Astrocyte (in vitro differentiated cells and primary cell): ENCODE measurements around the gene EML1. TPM values are rescaled to one million over a fixed set of nuclear protein-coding genes. Genes with fewer than 3 reads are reported as not detected.

Experiments
- DNase-seq: peaks from one replicate; pipeline ENCODE4 v3.0.0-alpha.2; 2010; ENCODE audit warnings: low read depth
- FAIRE-seq: peaks from 2 replicates; lab custom pipeline; 2011; peaks lifted over from hg19 to GRCh38; lab: Jason Lieb, UNC
- H2AFZ ChIP-seq: 2 replicates; pipeline ENCODE4 v1.6.0; 2012; ENCODE audit warnings: low read depth, low read length, inconsistent platforms
- H3K27ac ChIP-seq: 2 replicates; pipeline ENCODE4 v1.5.1; 2011; ENCODE audit warnings: low read depth, low read length, inconsistent platforms
- H3K27me3 ChIP-seq: 2 replicates; pipeline ENCODE4 v1.6.0; 2011; ENCODE audit warnings: low read length, inconsistent platforms; ENCODE audit not compliant: insufficient read depth
- H3K36me3 ChIP-seq: 2 replicates; pipeline ENCODE4 v1.5.1; 2011; ENCODE audit warnings: low read length, inconsistent platforms; ENCODE audit not compliant: insufficient read depth
- H3K4me1 ChIP-seq: 2 replicates; pipeline ENCODE4 v1.5.1; 2011; ENCODE audit warnings: low read length, inconsistent platforms; ENCODE audit not compliant: insufficient read depth
- H3K4me2 ChIP-seq: 2 replicates; pipeline ENCODE4 v1.6.0; 2012; ENCODE audit warnings: low read length, inconsistent platforms
- H3K4me3 ChIP-seq: 2 replicates; pipeline ENCODE4 v1.5.1; 2011; ENCODE audit warnings: low read depth, mild to moderate bottlenecking, low read length, inconsistent platforms; ENCODE audit not compliant: insufficient read depth
- H3K79me2 ChIP-seq: 2 replicates; pipeline ENCODE4 v1.6.0; 2012; ENCODE audit warnings: mild to moderate bottlenecking, low read length, inconsistent platforms; ENCODE audit not compliant: insufficient read depth
- H3K9ac ChIP-seq: 2 replicates; pipeline ENCODE4 v1.6.0; 2012; ENCODE audit warnings: mild to moderate bottlenecking, low read length, inconsistent platforms
- H3K9me3 ChIP-seq: 2 replicates; pipeline ENCODE4 v1.5.1; 2012; ENCODE audit warnings: low read depth, mild to moderate bottlenecking, low read length, inconsistent platforms; ENCODE audit not compliant: insufficient read depth
- H4K20me1 ChIP-seq: 2 replicates; pipeline ENCODE4 v1.6.0; 2012; ENCODE audit warnings: low read length, inconsistent platforms; ENCODE audit not compliant: insufficient read depth
- H3K27ac Mint-ChIP-seq: one replicate; pipeline ENCODE4 v1.8.0; 2021; ENCODE audit warnings: mild to moderate bottlenecking, mixed read lengths; ENCODE audit not compliant: unreplicated experiment
- H3K27me3 Mint-ChIP-seq: one replicate; pipeline ENCODE4 v1.8.0; 2021; ENCODE audit warnings: low read depth, mixed read lengths; ENCODE audit not compliant: unreplicated experiment
- H3K36me3 Mint-ChIP-seq: one replicate; pipeline ENCODE4 v1.8.0; 2021; ENCODE audit warnings: low read depth, mixed read lengths; ENCODE audit not compliant: unreplicated experiment
- H3K4me1 Mint-ChIP-seq: one replicate; pipeline ENCODE4 v1.8.0; 2021; ENCODE audit warnings: low read depth, mixed read lengths; ENCODE audit not compliant: unreplicated experiment
- H3K4me3 Mint-ChIP-seq: one replicate; pipeline ENCODE4 v1.8.0; 2021; ENCODE audit warnings: mild to moderate bottlenecking, moderate library complexity, mixed read lengths; ENCODE audit not compliant: unreplicated experiment
- H3K9me3 Mint-ChIP-seq: one replicate; pipeline ENCODE4 v1.8.0; 2021; ENCODE audit warnings: mild to moderate bottlenecking, mixed read lengths; ENCODE audit not compliant: unreplicated experiment
- EZH2 ChIP-seq: IDR thresholded peaks from 2 replicates; pipeline ENCODE4 v1.6.1; 2012; ENCODE audit warnings: mild to moderate bottlenecking, low read length, inconsistent platforms; ENCODE audit not compliant: insufficient read depth
- total RNA-seq: library from RNA; stranded (reverse); gene quantifications from 2 replicates; pipeline ENCODE4 v1.2.1, GENCODE V29; 2021
- TF ChIP-seq, protein P1 (sequence below): IDR thresholded peaks from 2 replicates; pipeline ENCODE4 v1.5.1; 2011; ENCODE audit warnings: low read depth, mild to moderate bottlenecking, inconsistent platforms, low read length, moderate library complexity; ENCODE audit not compliant: insufficient read depth

Gene EML1
- total RNA-seq, 1 donor from 2014 or later, result 17.1 TPM

DNA sequence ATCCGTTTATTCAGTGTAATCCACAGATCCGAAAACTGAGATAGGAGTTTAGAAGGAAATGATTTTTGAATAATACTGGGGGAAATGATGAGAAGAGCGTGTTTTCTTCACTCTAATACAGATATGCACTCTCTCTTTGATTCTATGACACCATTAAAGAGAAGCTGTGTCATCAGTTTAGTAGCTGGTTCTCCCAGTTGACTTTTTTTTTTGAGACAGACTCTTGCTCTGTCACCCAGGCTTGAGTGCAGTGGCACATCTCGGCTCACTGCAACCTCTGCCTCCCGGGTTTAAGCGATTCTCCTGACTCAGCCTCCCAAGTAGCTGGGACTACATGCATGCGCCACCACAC lies 48.4 kb upstream of the EML1 start:
- no peaks in the 10 kb centered on the region for H3K36me3 Mint-ChIP-seq
- no peak for TF ChIP-seq EZH2
- TF ChIP-seq, protein P1, sequence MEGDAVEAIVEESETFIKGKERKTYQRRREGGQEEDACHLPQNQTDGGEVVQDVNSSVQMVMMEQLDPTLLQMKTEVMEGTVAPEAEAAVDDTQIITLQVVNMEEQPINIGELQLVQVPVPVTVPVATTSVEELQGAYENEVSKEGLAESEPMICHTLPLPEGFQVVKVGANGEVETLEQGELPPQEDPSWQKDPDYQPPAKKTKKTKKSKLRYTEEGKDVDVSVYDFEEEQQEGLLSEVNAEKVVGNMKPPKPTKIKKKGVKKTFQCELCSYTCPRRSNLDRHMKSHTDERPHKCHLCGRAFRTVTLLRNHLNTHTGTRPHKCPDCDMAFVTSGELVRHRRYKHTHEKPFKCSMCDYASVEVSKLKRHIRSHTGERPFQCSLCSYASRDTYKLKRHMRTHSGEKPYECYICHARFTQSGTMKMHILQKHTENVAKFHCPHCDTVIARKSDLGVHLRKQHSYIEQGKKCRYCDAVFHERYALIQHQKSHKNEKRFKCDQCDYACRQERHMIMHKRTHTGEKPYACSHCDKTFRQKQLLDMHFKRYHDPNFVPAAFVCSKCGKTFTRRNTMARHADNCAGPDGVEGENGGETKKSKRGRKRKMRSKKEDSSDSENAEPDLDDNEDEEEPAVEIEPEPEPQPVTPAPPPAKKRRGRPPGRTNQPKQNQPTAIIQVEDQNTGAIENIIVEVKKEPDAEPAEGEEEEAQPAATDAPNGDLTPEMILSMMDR, result no peak
- no peak overlapping the region for H3K4me3 Mint-ChIP-seq
- peak overlapping the region; percentile 73 for H3K4me2 ChIP-seq
- H3K27ac Mint-ChIP-seq, result peak overlapping the region; percentile 84
- H3K27me3 Mint-ChIP-seq, result peaks cover 33% of the 10 kb centered on the region
- H3K4me1 ChIP-seq, result peaks cover 33% of the 10 kb centered on the region
- H3K4me1 Mint-ChIP-seq, result peaks cover 14% of the 10 kb centered on the region
- no peaks in the 10 kb centered on the region for H3K9me3 Mint-ChIP-seq
- no peak overlapping the region for H3K4me3 ChIP-seq
- no peak overlapping the region for H2AFZ ChIP-seq
- H3K27me3 ChIP-seq, result no peaks in the 10 kb centered on the region
- FAIRE-seq (no peak), DNase-seq (no peak)
- peak overlapping the region; percentile 79 for H3K9ac ChIP-seq
- no peaks in the 10 kb centered on the region for H4K20me1 ChIP-seq
- no peaks in the 10 kb centered on the region for H3K9me3 ChIP-seq
- H3K79me2 ChIP-seq, result peaks cover 6% of the 10 kb centered on the region
- H3K36me3 ChIP-seq, result no peaks in the 10 kb centered on the region
- peak overlapping the region; percentile 94 for H3K27ac ChIP-seq

DNA sequence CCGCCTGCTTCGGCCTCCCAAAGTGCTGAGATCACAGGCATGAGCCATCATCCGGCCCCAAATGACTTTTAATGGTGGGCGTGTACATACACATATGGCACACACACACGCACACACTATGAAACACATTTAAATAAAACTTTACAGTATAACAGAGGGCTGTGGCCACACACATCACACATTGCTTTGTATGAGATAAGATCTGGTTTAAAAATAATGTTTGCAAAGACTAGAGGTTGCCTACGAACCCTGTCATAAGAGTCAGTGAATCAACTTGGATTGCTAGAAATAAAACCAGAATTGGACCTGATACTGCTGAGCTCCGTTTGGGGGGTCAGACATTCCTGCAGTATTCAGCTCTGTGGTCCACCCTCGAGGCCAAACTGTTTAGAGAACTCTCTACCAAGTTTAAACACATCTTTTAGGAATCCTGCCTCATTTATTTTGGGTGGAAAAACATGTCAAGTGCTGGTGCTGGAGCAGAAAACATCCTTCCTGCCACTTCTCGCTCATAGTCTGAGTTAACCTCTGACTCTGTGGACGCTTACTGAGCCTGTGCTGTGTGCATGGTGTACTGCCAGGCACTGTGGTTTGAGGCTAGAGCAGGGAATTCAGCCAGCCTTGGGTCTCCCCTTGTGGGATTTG lies 47.8 kb upstream of the EML1 start:
- Histone ChIP-seq H3K4me1 (peaks cover 37% of the 10 kb centered on the region), H4K20me1 (no peaks in the 10 kb centered on the region), H3K4me2 (peak overlapping the region; percentile 73), H2AFZ (no peak overlapping the region), H3K79me2 (peaks cover 6% of the 10 kb centered on the region), H3K9ac (peak overlapping the region; percentile 79), H3K27me3 (no peaks in the 10 kb centered on the region), H3K4me3 (no peak overlapping the region), H3K27ac (peak overlapping the region; percentile 94), H3K36me3 (no peaks in the 10 kb centered on the region), H3K9me3 (no peaks in the 10 kb centered on the region)
- no peak for TF ChIP-seq EZH2
- TF ChIP-seq, protein P1, result no peak
- Mint-ChIP-seq H3K27ac (peak overlapping the region; percentile 84), H3K4me3 (no peak overlapping the region), H3K4me1 (peaks cover 14% of the 10 kb centered on the region), H3K9me3 (no peaks in the 10 kb centered on the region), H3K27me3 (peaks cover 35% of the 10 kb centered on the region), H3K36me3 (no peaks in the 10 kb centered on the region)
- DNase-seq (peak; percentile 95), FAIRE-seq (no peak)

DNA sequence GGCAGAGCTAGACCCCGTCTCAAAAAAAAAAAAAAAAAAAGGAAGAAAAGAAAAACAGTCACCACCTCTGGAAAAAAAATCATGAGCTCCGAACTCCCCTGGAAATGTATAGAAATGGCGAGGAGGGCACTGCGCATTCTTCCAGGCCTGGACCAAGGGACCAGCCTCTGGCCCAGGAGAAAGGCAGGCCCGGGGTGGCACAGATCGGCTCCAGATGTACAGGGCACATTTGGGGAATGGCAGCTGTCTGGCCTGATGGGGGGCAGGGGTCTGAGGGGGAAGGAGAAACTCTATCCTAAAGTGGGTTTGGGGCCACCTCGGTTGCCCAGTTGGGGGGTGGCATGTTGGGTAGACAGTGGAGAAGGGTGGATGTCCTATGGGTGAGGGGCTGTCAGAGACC lies 46.0 kb upstream of the EML1 start:
- Histone ChIP-seq H3K4me1 (peaks cover 49% of the 10 kb centered on the region), H2AFZ (no peak overlapping the region), H3K79me2 (no peaks in the 10 kb centered on the region), H3K27ac (no peak overlapping the region), H3K36me3 (no peaks in the 10 kb centered on the region), H3K9ac (no peak overlapping the region), H3K9me3 (no peaks in the 10 kb centered on the region), H3K4me3 (no peak overlapping the region), H3K27me3 (no peaks in the 10 kb centered on the region), H4K20me1 (no peaks in the 10 kb centered on the region), H3K4me2 (no peak overlapping the region)
- H3K4me1 Mint-ChIP-seq, result peaks cover 21% of the 10 kb centered on the region
- FAIRE-seq, result no peak
- H3K9me3 Mint-ChIP-seq, result no peaks in the 10 kb centered on the region
- H3K36me3 Mint-ChIP-seq, result no peaks in the 10 kb centered on the region
- H3K27me3 Mint-ChIP-seq, result peaks cover 31% of the 10 kb centered on the region
- H3K27ac Mint-ChIP-seq, result no peak overlapping the region
- TF ChIP-seq, protein P1, result no peak
- TF ChIP-seq EZH2, result no peak
- DNase-seq, result no peak
- no peak overlapping the region for H3K4me3 Mint-ChIP-seq
